Activated CD4-positive, alpha-beta T cell treated with anti-CD3 and anti-CD28 coated beads, Interleukin-2, amount 10 ng/mL, durations not matched to agents 24 days and 14 days (primary cell): ENCODE results near the gene MTRFR. TPM values are rescaled to one million over a fixed set of nuclear protein-coding genes. Genes with fewer than 3 reads are reported as not detected.
A peak's percentile ranks its signal among the peaks of the same experiment; 100 is the strongest.
"Not testable (repeated sequence)": the region's sequence is repeated elsewhere in the genome, so short reads cannot be mapped to it uniquely, and the experiment has no call there.

ENCODE experiments used
- DNase-seq: peaks from one replicate; pipeline ENCODE4 v3.0.0; 2022
- H3K27ac Mint-ChIP-seq: one replicate; pipeline ENCODE4 v1.8.0; 2022; ENCODE audit warnings: mild to moderate bottlenecking, mixed read lengths
- H3K27me3 Mint-ChIP-seq: one replicate; pipeline ENCODE4 v1.8.0; 2022; ENCODE audit warnings: mixed read lengths
- H3K36me3 Mint-ChIP-seq: one replicate; pipeline ENCODE4 v1.8.0; 2022; ENCODE audit warnings: low read depth, mild to moderate bottlenecking, mixed read lengths
- H3K4me1 Mint-ChIP-seq: one replicate; pipeline ENCODE4 v1.8.0; 2021; ENCODE audit warnings: mixed read lengths
- H3K4me3 Mint-ChIP-seq: one replicate; pipeline ENCODE4 v1.8.0; 2022; ENCODE audit warnings: mild to moderate bottlenecking, moderate library complexity, mixed read lengths
- H3K9me3 Mint-ChIP-seq: one replicate; pipeline ENCODE4 v1.8.0; 2021; ENCODE audit warnings: mixed read lengths
- intact Hi-C: fragments of 100-400 bp; cut with micrococcal nuclease; formaldehyde crosslinking; loops from one replicate; pipeline ENCODE4 v1.15.1; 2023
- total RNA-seq: library from RNA; stranded (reverse); gene quantifications from 2 replicates; pipeline ENCODE4 v1.2.3, GENCODE V29; 2022

MTRFR gene
- total RNA-seq, 1 donor from 2014 or later: 30.3 TPM

DNA sequence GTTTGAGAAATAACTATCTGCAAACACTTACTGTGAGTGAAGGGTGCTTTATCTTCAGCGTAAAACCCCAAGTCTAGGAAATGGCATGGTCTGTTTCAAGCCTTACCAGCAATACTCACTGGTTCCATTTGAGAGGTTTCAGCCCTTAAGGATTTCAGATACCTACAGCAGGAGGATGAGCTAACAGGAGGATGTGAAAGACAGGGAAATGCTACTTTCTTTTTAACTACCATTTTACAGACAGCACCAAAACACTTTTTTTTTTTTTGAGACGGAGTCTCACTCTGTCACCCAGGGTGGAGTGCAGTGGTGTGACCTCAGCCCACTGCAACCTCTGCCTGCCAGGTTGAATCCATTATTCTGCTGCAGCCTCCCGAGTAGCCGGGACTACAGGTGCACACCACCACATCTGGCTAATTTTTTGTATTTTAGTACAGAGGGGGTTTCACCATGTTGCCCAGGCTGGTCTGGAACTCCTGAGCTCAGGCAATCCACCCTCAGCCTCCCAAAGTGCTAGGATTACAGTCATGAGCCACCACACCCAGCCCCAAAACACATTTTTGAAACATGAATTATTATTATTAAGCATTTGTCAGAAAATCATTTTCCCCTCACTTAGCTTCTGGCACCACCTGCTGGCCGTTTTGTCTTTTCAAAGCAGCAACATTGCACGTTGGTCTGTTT lies 4.6 kb downstream of the MTRFR start:
- Mint-ChIP-seq H3K27me3 (peaks cover 3% of the 10 kb centered on the region), H3K4me1 (peaks cover 39% of the 10 kb centered on the region), H3K9me3 (peaks cover 3% of the 10 kb centered on the region), H3K4me3 (peak overlapping the region; percentile 68), H3K36me3 (peaks cover 42% of the 10 kb centered on the region), H3K27ac (peak overlapping the region; percentile 80)
- peak; percentile 90 for DNase-seq
- intact Hi-C loops: loop anchor here (1.0 to 10.0 kb wide), 5 partner anchors 14 to 343 kb away; partner anchors contain the start of genes PITPNM2 and VPS37B

DNA sequence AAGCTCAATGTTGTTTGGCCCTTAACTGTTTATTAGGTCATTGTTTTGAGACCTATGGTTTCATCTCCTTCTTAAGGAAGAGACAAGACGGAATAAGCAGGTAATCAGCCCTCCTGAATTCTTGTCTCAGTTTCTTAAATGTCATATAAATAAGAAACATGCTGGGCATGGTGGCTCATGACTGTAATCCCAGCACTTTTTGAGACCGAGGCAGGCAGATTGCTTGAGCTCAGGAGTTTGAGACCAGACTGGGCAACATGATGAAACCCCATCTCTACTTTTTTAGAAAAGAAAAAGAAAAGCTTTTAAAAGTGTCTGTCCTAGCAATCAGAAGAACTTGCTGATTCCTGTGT lies 5.1 kb downstream of the MTRFR start:
- Mint-ChIP-seq H3K36me3 (peaks cover 39% of the 10 kb centered on the region), H3K4me3 (peak overlapping the region; percentile 68), H3K9me3 (peaks cover under 1% of the 10 kb centered on the region), H3K4me1 (peaks cover 36% of the 10 kb centered on the region), H3K27ac (peak overlapping the region; percentile 80), H3K27me3 (no peaks in the 10 kb centered on the region)
- DNase-seq: no peak
- intact Hi-C loops: loop anchor here (1.0 to 10.0 kb wide), 4 partner anchors 15 to 344 kb away; partner anchors contain the start of genes PITPNM2 and VPS37B

- intact Hi-C loops: loop anchor here (1.0 to 10.0 kb wide), 4 partner anchors 16 to 344 kb away; partner anchors contain the start of genes PITPNM2 and VPS37B
- Mint-ChIP-seq H3K36me3 (peaks cover 37% of the 10 kb centered on the region), H3K4me1 (peaks cover 38% of the 10 kb centered on the region), H3K9me3 (no peaks in the 10 kb centered on the region), H3K4me3 (no peak overlapping the region), H3K27me3 (no peaks in the 10 kb centered on the region), H3K27ac (no peak overlapping the region)
- no peak for DNase-seq
Observed at GRCh38 chr12:123238961-123239360, 5.7 kb downstream of the MTRFR start.

DNA sequence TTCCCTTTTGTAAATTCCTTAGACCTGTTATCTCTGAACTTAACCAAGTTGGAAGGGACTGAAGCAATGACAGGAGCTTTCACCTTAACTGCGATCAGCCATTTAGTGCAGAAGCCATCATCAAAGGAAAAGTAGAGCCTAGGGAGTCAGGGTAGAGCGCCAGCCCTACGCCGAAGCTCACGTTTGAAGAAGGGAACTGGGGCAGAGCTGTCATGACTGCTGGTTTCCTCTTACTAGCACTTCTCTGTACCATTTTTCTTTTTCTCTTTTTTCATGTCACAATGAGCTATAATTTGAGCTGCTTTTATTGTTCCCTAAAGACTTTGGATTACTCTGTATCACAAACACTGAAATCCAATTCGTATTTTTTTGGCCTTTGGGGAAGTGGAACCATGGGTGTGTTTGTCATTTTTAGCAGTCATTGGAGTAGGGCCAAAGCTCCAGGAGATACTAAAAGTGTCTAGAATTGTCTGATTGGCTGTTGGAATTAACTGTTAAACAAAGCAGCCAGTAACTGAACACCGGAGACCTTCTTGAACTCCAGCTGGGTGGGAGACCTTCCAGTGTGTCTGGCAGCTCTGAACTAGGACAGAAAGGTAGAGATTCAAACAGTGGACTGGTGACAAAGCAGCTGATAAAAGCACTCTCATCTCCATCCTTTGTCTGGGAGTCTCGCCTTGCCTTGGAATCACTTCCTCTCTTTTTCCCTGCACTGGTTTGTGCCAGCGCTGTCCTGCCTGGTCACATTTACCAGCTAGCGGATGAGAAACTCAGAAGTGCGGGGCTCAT lies 9.1 kb downstream of the MTRFR start:
- DNase-seq: no peak
- intact Hi-C loops: no loop called here
- Mint-ChIP-seq H3K4me3 (peak overlapping the region; percentile 31), H3K4me1 (peaks cover 42% of the 10 kb centered on the region), H3K27ac (peak overlapping the region; percentile 57), H3K9me3 (no peaks in the 10 kb centered on the region), H3K27me3 (no peaks in the 10 kb centered on the region), H3K36me3 (peaks cover 42% of the 10 kb centered on the region)

GRCh38 chr12:123243671-123244262 lies 10.5 kb downstream of the MTRFR start:
- intact Hi-C loops: no loop called here
- H3K9me3 Mint-ChIP-seq: no peaks in the 10 kb centered on the region
- H3K27me3 Mint-ChIP-seq: no peaks in the 10 kb centered on the region
- no peak for DNase-seq
- no peak overlapping the region for H3K4me3 Mint-ChIP-seq
- peak overlapping the region; percentile 65 for H3K27ac Mint-ChIP-seq
- peaks cover 42% of the 10 kb centered on the region for H3K4me1 Mint-ChIP-seq
- peaks cover 49% of the 10 kb centered on the region for H3K36me3 Mint-ChIP-seq

DNA sequence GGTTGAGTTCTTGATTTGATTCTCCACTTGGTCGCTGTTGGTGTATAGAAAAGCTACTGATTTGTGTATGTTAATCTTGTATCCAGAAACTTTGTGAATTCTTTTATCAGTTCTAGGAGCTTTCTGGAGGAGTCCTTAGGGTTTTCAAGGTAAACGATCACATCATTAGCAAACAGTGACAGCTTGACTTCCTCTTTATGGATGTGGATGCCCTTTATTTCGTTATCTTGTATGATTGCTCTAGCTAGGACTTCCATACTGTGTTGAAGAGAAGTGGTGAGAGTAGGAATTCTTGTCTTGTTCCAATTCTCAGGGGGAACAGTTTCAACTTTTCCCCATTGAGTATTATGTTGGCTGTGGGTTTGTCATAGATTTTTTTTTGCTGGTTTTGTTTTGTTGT lies 12.4 kb downstream of the MTRFR start:
- H3K4me1 Mint-ChIP-seq: peaks cover 50% of the 10 kb centered on the region
- H3K27me3 Mint-ChIP-seq: no peaks in the 10 kb centered on the region
- intact Hi-C loops: no loop called here
- peak overlapping the region; percentile 25 for H3K27ac Mint-ChIP-seq
- DNase-seq: no peak
- peaks cover 50% of the 10 kb centered on the region for H3K36me3 Mint-ChIP-seq
- H3K4me3 Mint-ChIP-seq: no peak overlapping the region
- H3K9me3 Mint-ChIP-seq: no peaks in the 10 kb centered on the region

- peaks cover 40% of the 10 kb centered on the region for H3K36me3 Mint-ChIP-seq
- H3K4me3 Mint-ChIP-seq, intact Hi-C loops, H3K27me3 Mint-ChIP-seq, H3K9me3 Mint-ChIP-seq, DNase-seq: not testable (repeated sequence)
- H3K4me1 Mint-ChIP-seq: peaks cover 43% of the 10 kb centered on the region
- peak overlapping the region; percentile 23 for H3K27ac Mint-ChIP-seq
Observed at GRCh38 chr12:123248129-123248528, 14.9 kb downstream of the MTRFR start.

- intact Hi-C loops, H3K27me3 Mint-ChIP-seq, DNase-seq, H3K4me3 Mint-ChIP-seq, H3K9me3 Mint-ChIP-seq, H3K27ac Mint-ChIP-seq: not testable (repeated sequence)
- Mint-ChIP-seq H3K4me1 (peaks cover 41% of the 10 kb centered on the region), H3K36me3 (peaks cover 42% of the 10 kb centered on the region)
Observed at GRCh38 chr12:123248996-123249741, 15.9 kb downstream of the MTRFR start.

- H3K4me1 Mint-ChIP-seq: peaks cover 39% of the 10 kb centered on the region
- no peaks in the 10 kb centered on the region for H3K27me3 Mint-ChIP-seq
- DNase-seq: no peak
- no peaks in the 10 kb centered on the region for H3K9me3 Mint-ChIP-seq
- intact Hi-C loops: no loop called here
- H3K27ac Mint-ChIP-seq: peak overlapping the region; percentile 39
- peaks cover 45% of the 10 kb centered on the region for H3K36me3 Mint-ChIP-seq
- no peak overlapping the region for H3K4me3 Mint-ChIP-seq
Observed at GRCh38 chr12:123250471-123251383, 17.5 kb downstream of the MTRFR start.

DNA sequence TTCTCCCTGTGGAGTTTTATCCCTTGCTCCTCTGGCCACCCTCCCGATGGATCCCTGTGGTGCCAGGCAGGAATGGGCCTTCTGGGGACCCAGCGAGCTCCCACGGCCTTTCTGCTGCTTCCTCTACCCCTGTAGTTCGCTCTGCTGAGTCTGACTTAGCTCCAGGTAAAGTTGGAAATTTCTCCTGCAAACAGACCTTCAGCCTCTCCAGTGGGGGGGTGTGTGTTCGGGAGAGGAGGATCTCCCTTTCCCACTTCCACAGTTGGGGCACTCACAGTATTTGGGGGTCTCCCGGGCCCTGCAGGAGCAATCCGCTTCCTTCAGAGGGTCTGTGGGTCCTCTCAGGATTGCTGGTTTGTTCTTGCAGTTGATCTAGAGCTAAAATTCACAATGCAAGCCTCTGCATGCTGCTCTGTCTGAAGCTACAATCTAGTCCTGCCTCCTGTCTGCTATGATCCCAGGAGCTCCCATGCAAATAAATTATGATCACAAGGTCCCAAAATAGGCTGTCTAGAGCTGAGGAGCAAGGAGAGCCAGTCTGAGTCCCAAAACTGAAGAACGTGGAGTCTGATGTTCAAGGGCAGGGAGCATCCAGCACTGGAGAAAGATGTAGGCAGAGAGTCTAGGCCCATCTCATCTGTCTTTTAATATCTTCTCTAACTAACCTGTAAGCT lies 18.3 kb downstream of the MTRFR start:
- DNase-seq: no peak
- Mint-ChIP-seq H3K27me3 (no peaks in the 10 kb centered on the region), H3K4me1 (peaks cover 35% of the 10 kb centered on the region), H3K27ac (peak overlapping the region; percentile 39), H3K36me3 (peaks cover 46% of the 10 kb centered on the region), H3K9me3 (no peaks in the 10 kb centered on the region), H3K4me3 (no peak overlapping the region)
- intact Hi-C loops: no loop called here

DNA sequence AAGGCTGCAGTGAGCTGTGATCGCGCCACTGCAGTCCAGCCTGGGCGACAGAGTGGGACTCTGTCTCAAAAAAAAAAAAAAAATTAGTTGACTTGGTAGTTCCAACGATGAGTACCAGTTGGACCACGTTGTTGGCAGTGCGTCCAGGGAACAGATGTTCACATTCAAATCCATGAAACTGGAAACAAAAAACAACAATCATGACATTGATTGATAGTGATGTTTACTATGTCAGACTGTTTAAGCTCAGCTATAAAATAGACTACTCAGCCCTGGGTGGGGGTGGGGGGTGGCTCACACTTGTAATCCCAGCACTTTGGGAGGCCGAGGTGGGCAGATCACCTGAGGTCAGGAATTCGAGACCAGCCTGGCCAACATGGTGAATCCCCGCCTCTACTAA lies 19.1 kb downstream of the MTRFR start:
- H3K4me3 Mint-ChIP-seq, H3K9me3 Mint-ChIP-seq, DNase-seq, intact Hi-C loops, H3K27me3 Mint-ChIP-seq, H3K27ac Mint-ChIP-seq: not testable (repeated sequence)
- H3K4me1 Mint-ChIP-seq: peaks cover 29% of the 10 kb centered on the region
- H3K36me3 Mint-ChIP-seq: peaks cover 51% of the 10 kb centered on the region

DNA sequence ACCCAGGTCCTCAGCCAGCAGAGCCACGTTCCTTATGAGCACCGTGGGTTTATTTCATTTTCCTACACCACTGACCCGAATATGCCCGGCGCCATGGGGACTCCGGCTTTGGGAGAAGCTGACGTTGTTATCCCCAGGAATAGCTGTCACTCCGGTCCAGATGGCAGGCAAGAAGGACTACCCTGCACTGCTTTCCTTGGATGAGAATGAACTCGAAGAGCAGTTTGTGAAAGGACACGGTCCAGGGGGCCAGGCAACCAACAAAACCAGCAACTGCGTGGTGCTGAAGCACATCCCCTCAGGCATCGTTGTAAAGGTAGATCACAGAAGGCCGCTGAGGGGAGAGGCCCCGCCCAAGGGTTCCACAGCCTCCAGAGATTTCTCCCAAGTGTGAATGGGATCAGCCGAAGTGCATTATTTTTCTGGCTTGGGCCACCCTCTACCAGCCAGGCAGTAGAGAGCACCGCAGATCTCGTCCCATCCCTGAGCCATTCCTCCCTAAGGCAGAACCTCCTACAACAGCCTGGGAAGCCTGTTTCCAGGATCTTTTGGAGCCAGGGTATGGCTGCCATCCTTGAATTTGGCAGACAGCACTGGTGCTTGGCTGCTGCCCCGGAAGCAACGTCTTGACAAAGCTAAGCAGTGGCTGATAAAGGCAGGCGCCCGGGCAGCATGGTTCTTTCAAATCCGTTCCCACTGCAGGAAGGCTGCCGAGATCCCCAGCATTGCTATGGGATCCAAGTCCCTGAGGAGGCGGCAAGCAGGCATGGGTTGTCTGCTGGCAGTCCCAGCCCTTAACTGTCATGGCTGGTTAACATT lies 20.6 kb downstream of the MTRFR start:
- Mint-ChIP-seq H3K4me3 (no peak overlapping the region), H3K27ac (no peak overlapping the region), H3K9me3 (no peaks in the 10 kb centered on the region), H3K36me3 (peaks cover 48% of the 10 kb centered on the region), H3K4me1 (peaks cover 23% of the 10 kb centered on the region), H3K27me3 (no peaks in the 10 kb centered on the region)
- intact Hi-C loops: no loop called here
- DNase-seq: no peak
